Measurements from ENCODE around the gene VAV2.

Gene VAV2

DNA sequence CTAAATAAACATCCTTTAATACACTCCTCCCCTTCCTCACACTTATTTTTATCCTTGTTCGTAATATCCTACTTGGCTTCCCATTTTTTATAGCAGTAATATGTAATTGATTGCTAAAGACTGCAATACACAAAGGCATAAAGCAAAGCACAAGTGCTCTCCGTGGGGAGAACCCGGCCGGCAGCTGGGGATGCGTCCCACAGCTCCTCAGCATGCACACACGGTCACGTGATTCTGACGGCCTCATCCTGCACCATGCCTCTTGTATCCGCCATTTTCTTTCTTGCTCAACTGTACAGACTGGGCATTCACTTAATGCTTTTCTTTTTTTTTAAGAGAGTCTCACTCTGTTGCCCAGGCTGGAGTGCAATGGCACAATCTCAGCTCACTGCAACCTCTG, 36.0 kb upstream of the VAV2 start:
- DNase-seq: no peak

DNA sequence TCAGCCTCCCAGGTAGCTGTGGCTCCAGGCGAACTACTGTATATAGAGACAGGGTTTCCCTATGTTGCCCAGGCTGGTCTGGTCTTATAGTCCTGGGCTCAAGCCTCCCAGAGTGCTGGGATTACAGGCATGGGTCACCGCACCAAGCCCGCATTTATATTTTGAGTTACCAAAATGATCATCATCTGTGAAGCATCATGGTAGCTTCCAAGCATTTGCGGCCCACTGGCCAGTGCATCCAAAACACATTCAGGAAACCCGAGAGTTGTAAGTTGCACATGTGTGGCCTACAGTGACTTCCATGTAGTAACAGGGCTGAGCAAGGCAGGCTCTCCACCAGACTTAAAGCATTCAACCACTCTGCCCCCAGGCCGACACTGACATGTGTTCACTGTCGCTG, 35.4 kb upstream of the VAV2 start:
- no peak for DNase-seq

- no peak for DNase-seq
Observed at GRCh38 chr9:134026981-134027380, 34.9 kb upstream of the VAV2 start.

DNA sequence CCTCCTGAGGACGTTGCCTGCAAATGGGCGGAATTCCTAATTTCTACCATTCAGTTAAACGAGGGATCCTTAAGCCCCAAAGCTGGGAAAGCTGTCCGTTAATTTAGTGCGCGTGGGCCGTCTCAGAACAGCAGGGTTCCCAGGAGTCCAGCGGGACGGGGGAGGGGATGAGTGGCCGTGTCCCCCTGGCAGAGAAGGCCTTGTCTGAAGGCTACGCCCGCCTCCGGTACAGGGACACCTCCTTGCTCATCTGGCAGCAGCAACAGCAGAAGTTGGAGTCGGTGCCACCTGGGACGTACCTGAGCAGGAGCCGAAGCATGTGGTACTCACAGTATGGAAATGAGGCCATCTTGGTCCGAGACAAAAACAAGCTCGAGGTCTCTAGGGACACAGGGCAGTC, 34.5 kb upstream of the VAV2 start:
- no peak for DNase-seq

GRCh38 chr9:134025606-134026541, 33.8 kb upstream of the VAV2 start:
- peak; percentile 62 for DNase-seq

GRCh38 chr9:134024828-134025605, 32.9 kb upstream of the VAV2 start, which contains the start of gene BRD3OS:
TSS of gene BRD3OS (plus strand) at chr9:134025481. CDS start at chr9:134026748, 1,267 bp downstream.
- peak; percentile 99 for DNase-seq

- no peak for DNase-seq
Observed at GRCh38 chr9:134024214-134024792, 32.2 kb upstream of the VAV2 start.

DNA sequence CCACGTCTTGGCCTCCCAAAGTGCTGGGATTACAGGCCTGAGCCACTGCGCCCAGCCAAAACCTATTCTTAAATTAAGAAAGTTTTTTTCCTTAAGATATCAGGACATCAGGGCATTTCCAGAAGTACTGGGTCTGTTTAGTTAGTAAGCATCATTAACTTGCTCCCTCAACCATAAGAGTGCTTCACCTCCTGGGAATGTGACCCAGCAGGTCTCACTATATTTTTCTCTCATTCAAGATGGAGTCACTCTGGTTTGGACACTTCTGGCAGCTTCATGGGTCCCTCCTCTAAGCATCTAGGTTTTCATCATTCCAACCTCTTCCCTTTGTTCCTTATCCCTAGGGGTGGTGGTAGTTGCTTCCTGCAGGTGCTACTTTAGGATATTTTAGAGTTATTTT, 22.8 kb upstream of the VAV2 start:
- no peak for DNase-seq

- no peak for DNase-seq
Observed at GRCh38 chr9:134011401-134011800, 19.3 kb upstream of the VAV2 start.

DNA sequence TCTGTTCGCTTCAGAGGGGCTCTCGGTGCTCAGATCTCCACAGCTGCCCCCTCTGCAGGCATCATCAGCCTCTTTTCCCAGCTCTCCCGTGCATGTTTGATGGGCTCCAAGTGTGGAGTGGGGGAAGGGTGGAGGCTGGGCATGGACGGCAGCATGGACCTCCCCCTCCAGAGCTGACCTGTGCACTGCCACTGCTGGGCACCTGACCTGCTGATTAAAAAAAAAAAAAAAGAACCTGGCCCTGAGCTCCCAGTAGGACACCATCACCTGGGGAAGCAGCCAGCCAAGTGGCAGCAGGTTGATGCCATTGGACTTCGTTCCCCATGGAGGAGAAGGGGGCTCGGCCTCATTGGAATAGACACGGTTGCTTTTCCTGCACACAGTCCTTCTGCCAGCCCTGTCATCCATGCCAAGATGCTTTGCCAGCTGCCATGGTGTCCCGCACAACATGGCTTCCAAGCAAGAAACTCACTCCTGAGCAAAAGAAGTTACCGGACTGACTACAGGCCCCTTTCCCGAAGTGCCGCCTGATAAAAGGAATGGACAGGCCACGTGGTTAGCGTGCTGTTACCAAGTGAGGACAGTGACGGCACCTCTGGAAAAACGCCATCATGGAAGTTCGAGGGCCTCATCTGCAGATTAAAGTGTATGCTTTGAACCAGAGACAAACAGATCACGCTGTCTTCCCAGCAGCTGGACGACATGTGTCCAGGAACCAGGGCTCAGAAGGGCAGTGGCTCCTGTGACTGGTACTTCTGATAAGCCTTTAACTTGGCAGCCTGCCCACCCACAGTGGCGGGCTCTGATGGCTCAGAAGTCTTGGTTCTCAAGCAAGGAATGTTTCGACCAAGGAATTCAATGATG, 18.4 kb upstream of the VAV2 start:
- DNase-seq: no peak

- no peak for DNase-seq
Observed at GRCh38 chr9:134007571-134007970, 15.4 kb upstream of the VAV2 start.

GRCh38 chr9:134007150-134007549, 15.0 kb upstream of the VAV2 start:
- DNase-seq: no peak

- no peak for DNase-seq
Observed at GRCh38 chr9:134005381-134005780, 13.3 kb upstream of the VAV2 start.

DNA sequence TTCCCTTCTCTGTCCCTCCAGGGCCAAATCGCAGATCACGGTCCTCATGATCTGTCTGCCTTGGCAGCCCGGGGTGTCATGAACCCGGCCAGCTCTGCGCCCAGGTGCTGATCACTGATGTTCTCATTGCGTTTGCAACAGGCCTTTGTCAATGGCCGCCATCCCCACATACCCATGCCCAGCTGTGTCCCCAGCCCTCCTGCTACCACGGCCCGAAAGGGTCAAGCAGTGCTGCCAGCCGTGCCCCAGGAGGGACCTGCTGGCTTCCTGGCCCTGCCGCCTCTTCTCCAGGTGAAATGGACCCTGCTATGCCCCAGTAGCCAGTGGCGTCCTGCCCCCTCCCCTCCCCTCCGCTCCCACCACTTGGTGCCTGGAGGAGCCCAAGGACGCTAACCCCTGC, 12.8 kb upstream of the VAV2 start:
- no peak for DNase-seq

- DNase-seq: no peak
Observed at GRCh38 chr9:134004131-134004873, 12.2 kb upstream of the VAV2 start.

GRCh38 chr9:134003237-134003636, 11.1 kb upstream of the VAV2 start:
- no peak for DNase-seq

GRCh38 chr9:134002796-134003195, 10.7 kb upstream of the VAV2 start:
- DNase-seq: no peak

DNA sequence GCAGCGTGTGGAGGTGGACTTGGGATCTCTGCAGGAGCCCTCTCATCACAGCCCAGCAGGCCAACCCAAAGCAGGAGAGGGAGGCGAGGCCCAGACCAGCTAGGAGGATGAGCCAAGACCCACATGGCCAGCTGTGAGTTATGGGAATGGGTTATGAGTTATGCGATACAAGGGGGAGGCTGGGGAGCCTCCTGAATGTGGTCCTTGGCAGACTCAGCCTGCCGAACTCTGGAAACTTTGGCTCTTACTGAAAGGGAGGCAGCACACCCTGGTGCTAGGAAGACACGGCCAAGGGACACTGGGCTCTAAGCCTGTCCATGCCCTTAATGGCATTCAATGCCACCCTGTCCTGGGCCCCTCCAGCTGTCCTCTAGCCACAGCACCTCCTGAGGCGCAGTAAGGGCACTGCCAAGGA, 7.7 kb upstream of the VAV2 start:
- DNase-seq: peak; percentile 81

- no peak for DNase-seq
Observed at GRCh38 chr9:133998915-133999595, 6.9 kb upstream of the VAV2 start.

DNA sequence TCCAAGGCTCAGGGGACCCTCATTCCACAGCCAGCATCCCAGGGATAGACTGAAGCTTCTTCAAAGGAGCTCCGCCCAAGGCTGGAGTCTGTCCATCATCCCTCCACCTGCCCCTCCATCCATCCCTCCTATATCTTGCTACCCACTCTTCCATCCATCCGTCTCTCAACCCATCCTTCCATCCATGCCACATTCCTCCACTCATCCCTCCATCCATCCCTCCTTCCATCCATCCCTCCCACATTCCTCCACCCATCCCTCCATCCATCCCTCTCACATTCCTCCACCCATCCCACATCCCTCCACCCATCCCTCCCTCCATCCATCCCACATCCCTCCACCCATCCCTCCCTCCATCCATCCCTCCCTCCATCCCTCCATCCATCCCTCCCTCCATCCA, 5.5 kb upstream of the VAV2 start:
- no peak for DNase-seq
